Stimulated activated CD8-positive, alpha-beta memory T cell treated with anti-CD3 and anti-CD28 coated beads, Interleukin-15, amount 100 ng/mL, for 1 hour (primary cell): ENCODE results near the gene CNTN4.
"Not testable (repeated sequence)": the region's sequence is repeated elsewhere in the genome, so short reads cannot be mapped to it uniquely, and the experiment has no call there.

Source experiments
- DNase-seq: peaks from one replicate; pipeline ENCODE4 v3.0.0-alpha.2; 2020; ENCODE audit warnings: low read depth

Gene CNTN4

GRCh38 chr3:2098398-2099027 lies at the start of gene CNTN4:
TSS of gene CNTN4 (plus strand) at chr3:2098866.
- no peak for DNase-seq

GRCh38 chr3:2061360-2061759 lies 37.3 kb upstream of the CNTN4 start:
- no peak for DNase-seq

GRCh38 chr3:2071531-2071930 lies 27.1 kb upstream of the CNTN4 start:
- DNase-seq, result no peak

GRCh38 chr3:2078821-2079220 lies 19.8 kb upstream of the CNTN4 start:
- DNase-seq, result no peak

GRCh38 chr3:2082871-2083480 lies 15.7 kb upstream of the CNTN4 start:
- DNase-seq, result no peak

GRCh38 chr3:2083558-2083957 lies 15.1 kb upstream of the CNTN4 start:
- DNase-seq, result not testable (repeated sequence)

GRCh38 chr3:2090095-2090911 lies 8.4 kb upstream of the CNTN4 start:
- no peak for DNase-seq

GRCh38 chr3:2092758-2093157 lies 5.9 kb upstream of the CNTN4 start:
- DNase-seq, result no peak

GRCh38 chr3:2094941-2095340 lies 3.7 kb upstream of the CNTN4 start:
- no peak for DNase-seq

GRCh38 chr3:2096216-2096615 lies 2.5 kb upstream of the CNTN4 start:
- DNase-seq, result no peak

- no peak for DNase-seq
Observed at GRCh38 chr3:2097641-2098191, 950 bp upstream of the CNTN4 start.

GRCh38 chr3:2099028-2099671 lies 484 bp downstream of the CNTN4 start:
- no peak for DNase-seq

GRCh38 chr3:2099779-2100191 lies 1.1 kb downstream of the CNTN4 start:
- no peak for DNase-seq

GRCh38 chr3:2106438-2106837 lies 7.8 kb downstream of the CNTN4 start:
- DNase-seq, result no peak

GRCh38 chr3:2110597-2111117 lies 12.0 kb downstream of the CNTN4 start:
- DNase-seq, result no peak

GRCh38 chr3:2114617-2115275 lies 16.1 kb downstream of the CNTN4 start:
- DNase-seq, result no peak

- no peak for DNase-seq
Observed at GRCh38 chr3:2130726-2131125, 32.1 kb downstream of the CNTN4 start.

- no peak for DNase-seq
Observed at GRCh38 chr3:2133146-2133545, 34.5 kb downstream of the CNTN4 start.

- no peak for DNase-seq
Observed at GRCh38 chr3:2137651-2138050, 39.0 kb downstream of the CNTN4 start.

GRCh38 chr3:2141482-2141881 lies 42.8 kb downstream of the CNTN4 start:
- DNase-seq, result no peak

- no peak for DNase-seq
Observed at GRCh38 chr3:2148561-2149340, 50.1 kb downstream of the CNTN4 start.
